Bronchial smooth muscle cell (primary cell): ENCODE measurements around the gene TSPAN8. TPM values are rescaled to one million over a fixed set of nuclear protein-coding genes. Genes with fewer than 3 reads are reported as not detected.

Experiments used
- total RNA-seq: library from RNA; depleted of rRNA; stranded (reverse); fragments of >200 nt; gene quantifications from 2 replicates; pipeline ENCODE4 v1.2.1, GENCODE V29; 2014

TSPAN8 gene
- not detected in 2 replicates for total RNA-seq

GRCh38 chr12:71157601-71158233, at the start of gene TSPAN8:
TSS of gene TSPAN8 (minus strand) at chr12:71157999. CDS start at chr12:71157678, 321 bp downstream.

Other genes with a start within 250 kb of the TSPAN8 start
- 0.09 TPM in 1 of 2 replicates, not detected in the other for gene PTPRR, start 237.3 kb downstream of the TSPAN8 start, total RNA-seq